ENCODE data around the gene ZFHX2.

ZFHX2 gene

GRCh38 chr14:23518709-23519108 lies 32.9 kb downstream of the ZFHX2 start:
- no peak for DNase-seq (ENCODE audit: low read depth in 2 of 2)

GRCh38 chr14:23517650-23518326 lies 33.8 kb downstream of the ZFHX2 start:
- no peak for DNase-seq (ENCODE audit: low read depth in 2 of 2)

- no peak for DNase-seq (ENCODE audit: low read depth in 2 of 2)
Measured at GRCh38 chr14:23514644-23514957, 37.0 kb downstream of the ZFHX2 start.

GRCh38 chr14:23513818-23514643 lies 37.5 kb downstream of the ZFHX2 start:
- DNase-seq (ENCODE audit: low read depth in 2 of 2) = no peak

- no peak for DNase-seq (ENCODE audit: low read depth in 2 of 2)
Measured at GRCh38 chr14:23513005-23513817, 38.4 kb downstream of the ZFHX2 start.

- DNase-seq (ENCODE audit: low read depth in 2 of 2) = no peak
Measured at GRCh38 chr14:23512156-23512555, 39.4 kb downstream of the ZFHX2 start.

GRCh38 chr14:23494223-23494622 lies 57.3 kb downstream of the ZFHX2 start:
- DNase-seq (ENCODE audit: low read depth in 2 of 2) = no peak

GRCh38 chr14:23492618-23493272 lies 58.8 kb downstream of the ZFHX2 start:
- no peak for DNase-seq (ENCODE audit: low read depth in 2 of 2)

GRCh38 chr14:23487216-23487615 lies 64.3 kb downstream of the ZFHX2 start:
- DNase-seq (ENCODE audit: low read depth in 2 of 2) = no peak

- no peak for DNase-seq (ENCODE audit: low read depth in 2 of 2)
Measured at GRCh38 chr14:23486036-23486435, 65.5 kb downstream of the ZFHX2 start.

- no peak for DNase-seq (ENCODE audit: low read depth in 2 of 2)
Measured at GRCh38 chr14:23485326-23485725, 66.2 kb downstream of the ZFHX2 start.

- no peak for DNase-seq (ENCODE audit: low read depth in 2 of 2)
Measured at GRCh38 chr14:23483236-23483854, 68.2 kb downstream of the ZFHX2 start.

GRCh38 chr14:23482823-23483148 lies 68.8 kb downstream of the ZFHX2 start:
- DNase-seq (ENCODE audit: low read depth in 2 of 2) = no peak

GRCh38 chr14:23481979-23482822 lies 69.4 kb downstream of the ZFHX2 start:
- DNase-seq (ENCODE audit: low read depth in 2 of 2) = no peak

- DNase-seq (ENCODE audit: low read depth in 2 of 2) = no peak
Measured at GRCh38 chr14:23481362-23481970, 70.1 kb downstream of the ZFHX2 start.

- DNase-seq (ENCODE audit: low read depth in 2 of 2) = peak; percentile 37
Measured at GRCh38 chr14:23478109-23478759, 73.3 kb downstream of the ZFHX2 start.

- no peak for DNase-seq (ENCODE audit: low read depth in 2 of 2)
Measured at GRCh38 chr14:23470947-23471346, 80.6 kb downstream of the ZFHX2 start.
